Naive thymus-derived CD8-positive, alpha-beta T cell (primary cell): ENCODE measurements around the gene EXOC5. TPM values are rescaled to one million over a fixed set of nuclear protein-coding genes. Genes with fewer than 3 reads are reported as not detected.

Experiments used
- polyA plus RNA-seq, 3 donors: library from polyadenylated mRNA; unstranded; fragments of 300-500 nt; fragmentation: Illumina TruSeq; gene quantifications; one replicate each; pipeline ENCODE4 v1.2.3, GENCODE V29; 2021
- total RNA-seq, 8 experiments: library from RNA in 2 of 8; stranded (reverse) in 2 of 8; gene quantifications; one replicate each; pipeline ENCODE4 v1.2.3 and lab custom pipeline; 2021 to 2026

EXOC5 gene
- total and polyA plus RNA-seq, 5 experiments from 2014 or later: 42.1 to 50.1 (median 45.4) TPM

Other genes with a start within 250 kb of the EXOC5 start
- gene AP5M1, start 66 bp upstream of the EXOC5 start, total RNA-seq: 10 to 100 TPM; 66.1 to 74.5 TPM
- 10 to 100 TPM; 33.1 to 39.8 (median 36.7) TPM for gene AP5M1, start 66 bp upstream of the EXOC5 start, polyA plus RNA-seq
- 10 to 100 TPM; 18.6 to 18.8 TPM for gene NAA30, start 121.7 kb upstream of the EXOC5 start, total RNA-seq
- gene NAA30, start 121.7 kb upstream of the EXOC5 start, polyA plus RNA-seq: 10 to 100 TPM in 1 of 3 donors, 1 to 10 TPM in 2; 6.9 to 12.3 (median 7.8) TPM
- not detected for gene CCDC198, start 225.0 kb upstream of the EXOC5 start, total RNA-seq
- gene CCDC198, start 225.0 kb upstream of the EXOC5 start, polyA plus RNA-seq: not detected